Endometrium (tissue), 2 donors: ENCODE measurements around the gene SFTA2.
"Not testable (repeated sequence)": the region's sequence is repeated elsewhere in the genome, so short reads cannot be mapped to it uniquely, and the experiment has no call there.

Experiments used
- FAIRE-seq: peaks from 2 replicates; lab custom pipeline; 2012; peaks lifted over from hg19 to GRCh38; lab: Jason Lieb, UNC
- donor health status: control.
- donor health status: control.

SFTA2 gene

DNA sequence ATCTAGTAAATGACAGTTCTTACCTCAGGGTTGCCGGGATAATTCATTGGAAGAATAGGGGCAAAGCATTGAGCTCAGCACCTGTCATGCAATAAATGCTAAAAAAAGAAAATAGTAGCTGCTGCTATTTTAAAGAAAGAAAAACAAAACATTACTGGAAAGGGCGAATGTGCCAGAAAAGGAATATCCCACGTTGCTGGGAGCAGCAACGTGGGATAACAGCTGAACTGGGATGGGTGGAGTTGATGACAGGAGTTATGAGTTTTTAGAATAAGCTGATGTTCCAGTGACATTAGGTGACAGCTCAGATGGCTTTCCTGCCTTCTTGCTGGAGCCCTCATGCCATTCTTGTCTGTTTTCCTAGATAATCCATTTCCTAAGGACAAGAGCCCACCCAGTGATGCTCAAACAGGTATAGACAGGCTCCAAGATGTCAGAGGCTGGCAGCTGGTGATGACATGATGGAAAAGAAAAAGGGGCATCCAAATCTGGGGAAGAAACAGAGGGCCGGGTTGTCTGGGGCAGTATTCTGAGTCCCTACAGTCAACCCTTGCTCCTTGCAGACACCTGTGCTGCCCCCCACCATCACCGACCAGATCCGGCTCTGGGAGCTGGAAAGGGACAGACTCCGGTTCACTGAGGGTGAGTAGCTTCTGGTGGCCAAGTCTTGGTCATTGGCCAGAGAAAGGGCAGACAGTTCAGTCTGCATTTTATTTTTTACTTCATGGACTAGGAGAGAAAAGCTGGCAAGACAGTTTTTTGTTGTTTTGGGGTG lies 19.0 kb downstream of the SFTA2 start:
- no peak for FAIRE-seq

DNA sequence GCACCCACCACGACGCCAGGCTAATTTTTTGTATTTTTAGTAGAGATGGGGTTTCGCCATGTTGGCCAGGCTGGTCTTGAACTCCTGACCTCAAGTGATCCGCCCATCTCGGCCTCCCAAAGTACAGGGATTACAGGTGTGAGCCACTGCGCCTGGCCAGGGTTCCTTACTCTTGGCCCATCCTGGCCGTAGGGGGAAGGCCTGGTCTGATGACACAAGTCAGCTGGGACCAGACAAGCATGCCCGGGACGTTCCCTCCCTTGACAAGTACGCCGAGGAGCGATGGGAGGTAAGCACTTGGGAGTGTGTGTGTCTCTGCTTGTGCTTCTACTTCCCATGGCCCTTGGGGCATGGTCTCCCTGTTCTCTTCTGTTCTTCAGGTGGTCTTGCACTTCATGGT lies 21.5 kb downstream of the SFTA2 start:
- FAIRE-seq = not testable (repeated sequence)

DNA sequence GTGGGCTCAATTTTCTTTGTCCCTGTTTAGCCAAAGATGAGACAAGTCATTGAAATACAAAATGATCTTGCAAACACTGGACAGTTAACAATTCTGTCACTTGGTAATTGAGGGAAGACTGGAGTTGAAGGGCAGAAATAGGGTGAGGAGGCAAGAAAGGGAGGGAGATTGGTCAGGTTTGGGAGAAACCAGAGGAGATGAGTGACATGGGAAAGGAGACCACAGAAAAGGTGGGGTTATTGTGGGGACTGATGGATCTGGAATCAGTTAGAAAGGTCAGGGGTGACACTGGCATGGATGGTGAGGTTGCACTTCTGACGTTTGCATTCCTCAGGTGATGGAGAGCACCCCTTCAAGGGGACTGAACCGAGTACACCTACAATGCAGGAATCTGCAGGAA lies 23.3 kb downstream of the SFTA2 start:
- FAIRE-seq = no peak

DNA sequence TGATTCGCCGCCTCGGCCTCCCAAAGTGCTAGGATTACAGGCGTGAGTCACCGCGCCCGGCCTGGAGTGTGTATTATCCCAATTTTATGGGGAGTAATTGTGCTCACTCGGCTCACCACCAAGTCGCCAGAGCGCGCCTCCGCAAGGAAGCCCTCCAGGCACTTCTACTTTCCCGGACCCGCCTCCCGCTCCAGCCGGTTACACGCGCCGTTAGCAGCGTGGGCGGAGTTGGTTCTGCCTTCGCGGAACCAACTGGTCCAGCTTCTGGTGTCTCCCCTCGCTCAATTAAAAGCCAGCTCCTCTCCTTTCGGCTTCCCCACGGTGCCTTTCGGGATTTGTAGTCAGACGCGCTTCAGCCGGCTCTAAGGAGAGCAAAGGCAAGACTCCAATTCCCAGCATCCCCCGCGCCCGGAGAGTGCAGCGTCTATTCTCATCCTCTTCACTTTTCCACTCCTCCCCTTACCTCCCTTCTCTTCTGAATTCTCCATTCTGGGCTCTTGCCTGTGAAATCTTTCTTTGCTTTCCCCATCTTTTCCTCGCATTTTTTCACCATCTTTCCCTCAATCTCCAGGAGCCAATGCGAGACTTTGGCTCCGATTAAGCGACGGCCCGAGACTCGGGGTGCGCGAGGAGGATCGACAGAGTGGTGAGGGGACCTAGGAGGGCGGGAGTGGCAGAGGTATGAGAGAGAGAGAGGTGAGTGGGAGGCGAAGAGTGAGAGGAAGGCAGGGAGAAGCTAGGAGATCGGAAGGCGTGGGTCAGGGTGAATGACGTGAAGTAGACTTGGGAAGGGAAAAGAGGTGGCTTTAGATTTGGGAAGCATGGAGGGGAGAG lies 24.0 kb downstream of the SFTA2 start, which contains the start of gene GTF2H4:
Gene GTF2H4 (plus strand): TSS at position 450 of the 834 bp plus-strand sequence.
- FAIRE-seq = peak; percentile 94

GRCh38 chr6:30907290-30907757 lies 24.6 kb downstream of the SFTA2 start:
- FAIRE-seq = not testable (repeated sequence)

DNA sequence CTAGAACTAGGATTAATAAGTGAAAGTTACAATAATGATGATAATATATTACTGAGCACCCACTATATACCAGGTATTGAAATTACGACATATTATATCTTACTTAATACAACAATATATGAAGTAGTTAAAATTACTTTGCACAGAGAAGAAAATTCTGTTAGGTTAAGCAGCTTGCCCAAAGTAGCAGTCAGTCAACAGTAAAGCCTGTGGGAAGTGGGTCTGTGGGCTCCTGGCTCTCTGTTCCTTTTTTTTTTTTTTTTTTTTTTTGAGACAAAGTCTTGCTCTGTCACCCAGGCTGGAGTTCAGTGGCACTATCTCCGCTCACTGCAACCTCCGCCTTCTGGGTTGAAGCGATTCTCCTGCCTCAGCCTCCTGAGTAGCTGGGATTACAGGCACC lies 28.7 kb downstream of the SFTA2 start:
- no peak for FAIRE-seq

DNA sequence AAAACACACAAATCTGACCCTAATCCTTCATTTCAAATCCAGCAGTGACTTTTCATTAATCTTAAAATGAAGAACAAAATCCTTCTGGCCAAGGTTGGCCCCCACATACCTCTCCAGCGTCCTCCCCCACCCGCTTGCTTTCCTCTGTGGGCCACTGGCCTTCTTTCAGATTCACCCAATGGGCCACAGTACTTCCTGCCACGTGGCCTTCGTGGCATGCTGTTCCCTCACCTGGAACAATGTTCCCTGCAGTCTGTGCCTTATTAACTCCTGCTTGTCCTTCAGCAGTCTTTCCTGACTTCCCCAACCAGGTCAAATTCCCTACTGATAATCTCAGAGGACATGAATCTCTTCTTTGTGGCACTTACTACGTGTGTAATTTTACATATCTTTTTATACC lies 29.3 kb downstream of the SFTA2 start:
- no peak for FAIRE-seq

DNA sequence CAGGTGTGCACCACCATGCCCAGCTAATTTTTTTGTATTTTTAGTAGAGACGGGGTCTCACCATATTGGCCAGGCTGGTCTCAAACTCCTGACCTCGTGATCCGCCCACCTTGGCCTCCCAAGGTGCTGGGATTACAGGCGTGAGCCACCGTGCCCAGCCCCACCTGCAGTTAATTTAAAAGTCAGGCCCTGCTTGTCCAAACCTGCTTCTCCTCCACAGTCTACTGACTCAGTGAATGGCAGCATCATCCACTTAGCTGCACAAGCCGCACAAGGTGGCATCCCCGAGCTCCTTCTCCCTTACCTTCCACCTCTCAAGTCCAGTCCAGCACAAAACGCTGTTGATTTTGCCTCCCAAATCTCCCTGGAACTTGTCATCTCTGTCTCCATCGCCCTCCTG lies 29.8 kb downstream of the SFTA2 start:
- FAIRE-seq = not testable (repeated sequence)

DNA sequence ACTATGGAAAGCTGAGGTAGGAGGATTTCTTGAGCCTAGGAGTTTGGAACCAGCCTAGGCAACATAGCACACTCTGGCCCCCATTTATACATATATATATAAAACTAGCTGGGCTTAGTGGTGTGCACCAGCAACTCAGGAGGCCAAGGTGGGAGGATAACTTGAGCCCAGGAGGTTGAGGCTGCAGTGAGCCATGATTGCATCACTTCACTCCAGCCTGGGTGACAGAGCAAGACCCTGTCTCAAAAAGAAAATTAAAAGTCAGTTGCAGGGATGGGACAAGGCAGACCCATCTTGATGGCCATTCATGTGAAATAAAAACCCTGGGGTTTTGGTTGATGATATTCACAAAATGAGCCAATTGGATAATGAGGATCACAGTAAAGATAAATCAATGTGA lies 30.5 kb downstream of the SFTA2 start:
- no peak for FAIRE-seq

- no peak for FAIRE-seq
These were observed 31.0 kb downstream of the SFTA2 start for GRCh38 chr6:30900863-30901417.

GRCh38 chr6:30898750-30899360 lies 33.1 kb downstream of the SFTA2 start:
- no peak for FAIRE-seq

GRCh38 chr6:30897882-30898281 lies 34.1 kb downstream of the SFTA2 start:
- FAIRE-seq = no peak

GRCh38 chr6:30896541-30896940 lies 35.4 kb downstream of the SFTA2 start:
- no peak for FAIRE-seq

- no peak for FAIRE-seq
These were observed 36.6 kb downstream of the SFTA2 start for GRCh38 chr6:30895343-30895742.

- no peak for FAIRE-seq
These were observed 37.0 kb downstream of the SFTA2 start for GRCh38 chr6:30894935-30895334.

DNA sequence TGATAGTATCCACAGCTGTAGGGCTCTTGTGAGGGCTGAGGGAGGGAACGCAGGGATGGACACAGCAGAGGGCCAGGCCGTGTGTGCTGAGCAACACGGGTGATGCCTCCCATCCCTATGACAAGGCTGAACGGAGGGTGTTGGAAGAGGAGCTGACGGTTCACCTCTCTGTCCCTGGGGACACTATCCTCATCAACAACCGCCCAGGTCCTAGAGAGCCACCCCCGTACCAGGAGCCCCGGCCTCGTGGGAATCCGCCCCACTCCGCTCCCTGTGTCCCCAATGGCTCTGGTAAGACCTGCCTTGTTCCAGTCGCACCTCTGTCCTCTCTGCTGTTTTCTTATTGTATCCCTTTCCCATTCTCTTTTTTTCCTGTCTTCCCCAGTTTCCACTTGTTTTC lies 37.6 kb downstream of the SFTA2 start:
- FAIRE-seq = no peak

GRCh38 chr6:30893666-30894065 lies 38.3 kb downstream of the SFTA2 start:
- FAIRE-seq = no peak

GRCh38 chr6:30893001-30893591 lies 38.9 kb downstream of the SFTA2 start:
- FAIRE-seq = no peak

- no peak for FAIRE-seq
These were observed 40.0 kb downstream of the SFTA2 start for GRCh38 chr6:30891816-30892538.

DNA sequence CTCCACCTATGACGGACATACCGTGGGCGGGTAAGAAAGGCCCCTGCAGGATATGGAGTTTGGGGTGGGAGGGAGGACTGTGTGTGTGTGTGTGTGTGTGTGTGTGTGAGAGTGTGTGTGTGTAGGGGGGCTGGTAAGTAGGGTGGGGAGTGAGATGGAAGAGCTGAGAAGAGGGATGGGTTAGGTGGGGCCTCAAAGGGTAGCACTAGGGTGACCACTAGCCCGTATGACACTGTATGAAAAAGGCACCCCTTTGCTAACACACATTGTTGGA lies 40.6 kb downstream of the SFTA2 start:
- FAIRE-seq = no peak

GRCh38 chr6:30890646-30891449 lies 41.1 kb downstream of the SFTA2 start:
- FAIRE-seq = no peak
